GM20000 (cell line): ENCODE measurements around the gene CKB.

Experiments used
- DNase-seq: peaks from one replicate; pipeline ENCODE4 v3.0.0; 2012; ENCODE audit warnings: low spot score
- CTCF ChIP-seq: IDR thresholded peaks from 2 replicates; pipeline ENCODE4 v1.5.1; 2012; ENCODE audit warnings: mild to moderate bottlenecking, control low read depth; ENCODE audit errors: extremely low read depth, missing control alignments

Gene CKB

GRCh38 chr14:103533999-103534575, 11.5 kb upstream of the CKB start:
- no peak for TF ChIP-seq CTCF
- DNase-seq: no peak

- no peak for TF ChIP-seq CTCF
- DNase-seq: no peak
Measured at GRCh38 chr14:103533137-103533998, 10.7 kb upstream of the CKB start.

GRCh38 chr14:103532216-103533136, 9.8 kb upstream of the CKB start:
- TF ChIP-seq CTCF: no peak
- no peak for DNase-seq

- no peak for TF ChIP-seq CTCF
- DNase-seq: no peak
Measured at GRCh38 chr14:103531421-103532215, 9.0 kb upstream of the CKB start.

- TF ChIP-seq CTCF: no peak
- DNase-seq: no peak
Measured at GRCh38 chr14:103530831-103531230, 8.2 kb upstream of the CKB start.

- DNase-seq: no peak
- TF ChIP-seq CTCF: no peak
Measured at GRCh38 chr14:103530390-103530789, 7.8 kb upstream of the CKB start.
